Neural cell (in vitro differentiated cells): Measurements from ENCODE around the gene SPATA31C2. TPM values are rescaled to one million over a fixed set of nuclear protein-coding genes. Genes with fewer than 3 reads are reported as not detected.

Experiments
- H2AFZ ChIP-seq: fragments of 200-600, 300-800 bp; sonication (generic), shearing (Covaris generic); 2 replicates; pipeline ENCODE4 v1.6.0; 2014; ENCODE audit warnings: low read depth, mild to moderate bottlenecking, antibody characterized with exemption, low read length, moderate library complexity
- H3F3A ChIP-seq: fragments of 200-600 bp; shearing (Covaris generic); 2 replicates; pipeline ENCODE4 v1.6.1; 2016; ENCODE audit warnings: mild to moderate bottlenecking, moderate library complexity, mixed read lengths, antibody characterized with exemption, low read length; ENCODE audit not compliant: insufficient read depth, poor library complexity, severe bottlenecking
- H3K27ac ChIP-seq: fragments of 200-600, 300-800 bp; sonication (generic), shearing (Covaris generic); 2 replicates; pipeline ENCODE4 v1.5.1; 2014; ENCODE audit warnings: mild to moderate bottlenecking, low read length, moderate library complexity
- H3K27me3 ChIP-seq: fragments of 300-800, 200-600 bp; sonication (generic), shearing (Covaris generic); 2 replicates; pipeline ENCODE4 v1.6.0; 2014; ENCODE audit warnings: mild to moderate bottlenecking, low read depth, low read length, moderate library complexity; ENCODE audit not compliant: insufficient read depth
- H3K36me3 ChIP-seq: fragments of 300-800, 200-600 bp; sonication (generic), shearing (Covaris generic); 2 replicates; pipeline ENCODE4 v1.5.1; 2014; ENCODE audit warnings: mild to moderate bottlenecking, antibody characterized with exemption, low read length, moderate library complexity; ENCODE audit not compliant: insufficient read depth
- H3K4me2 ChIP-seq: fragments of 300-800, 200-600 bp; sonication (generic), shearing (Covaris generic); 2 replicates; pipeline ENCODE4 v1.6.0; 2014; ENCODE audit warnings: mild to moderate bottlenecking, low read length
- H3K4me3 ChIP-seq: fragments of 300-800, 200-600 bp; sonication (generic), shearing (Covaris generic); 2 replicates; pipeline ENCODE4 v1.5.1; 2014; ENCODE audit warnings: mild to moderate bottlenecking, low read length, moderate library complexity
- H3K79me2 ChIP-seq: fragments of 200-600 bp; shearing (Covaris generic); replicated peaks from 2 replicates; pipeline ENCODE4 v1.6.0; 2014; ENCODE audit warnings: mild to moderate bottlenecking, low read length, moderate library complexity; ENCODE audit not compliant: insufficient read depth
- H3K9ac ChIP-seq: fragments of 300-800, 200-600 bp; sonication (generic), shearing (Covaris generic); 2 replicates; pipeline ENCODE4 v1.6.1; 2016; ENCODE audit warnings: mild to moderate bottlenecking, low read length, mixed read lengths
- H3K9me2 ChIP-seq: fragments of 200-600 bp; shearing (Covaris generic); 2 replicates; pipeline ENCODE4 v1.6.1; 2016; ENCODE audit warnings: mild to moderate bottlenecking, low read length, mixed read lengths; ENCODE audit not compliant: insufficient read depth
- H3K9me3 ChIP-seq: fragments of 200-600, 300-800 bp; sonication (generic), shearing (Covaris generic); 2 replicates; pipeline ENCODE4 v1.6.1; 2016; ENCODE audit warnings: mild to moderate bottlenecking, mixed run types, low read length, moderate library complexity, mixed read lengths
- H4K20me1 ChIP-seq: fragments of 200-600 bp; shearing (Covaris generic); 2 replicates; pipeline ENCODE4 v1.6.1; 2016; ENCODE audit warnings: mild to moderate bottlenecking, mixed run types; ENCODE audit not compliant: insufficient read depth
- CTCF ChIP-seq: fragments of 450-650 bp; IDR thresholded peaks from 2 replicates; pipeline ENCODE4 v1.5.1; 2014; ENCODE audit warnings: antibody characterized with exemption, mild to moderate bottlenecking, moderate library complexity; ENCODE audit not compliant: poor library complexity, severe bottlenecking
- EP300 ChIP-seq: fragments of 450-650 bp; conservative IDR thresholded peaks from 2 replicates; pipeline ENCODE4 v1.6.1; 2014; ENCODE audit warnings: antibody characterized with exemption, mild to moderate bottlenecking, moderate library complexity; ENCODE audit not compliant: poor library complexity, severe bottlenecking
- EZH2 ChIP-seq: fragments of 200-600, 300-800 bp; shearing (Covaris generic), sonication (generic); IDR thresholded peaks from 2 replicates; pipeline ENCODE4 v1.6.1; 2014; ENCODE audit warnings: antibody characterized with exemption, low read length, borderline replicate concordance, mild to moderate bottlenecking; ENCODE audit not compliant: insufficient read depth, poor library complexity, severe bottlenecking
- MXI1 ChIP-seq: fragments of 450-650 bp; conservative IDR thresholded peaks from 2 replicates; pipeline ENCODE4 v1.6.1; 2014; ENCODE audit warnings: antibody characterized with exemption, mild to moderate bottlenecking; ENCODE audit not compliant: poor library complexity, severe bottlenecking
- POLR2AphosphoS5 ChIP-seq: IDR thresholded peaks from 2 replicates; pipeline ENCODE4 v1.6.1; 2012
- RAD21 ChIP-seq: fragments of 450-650 bp; conservative IDR thresholded peaks from 2 replicates; pipeline ENCODE4 v1.6.1; 2014; ENCODE audit warnings: antibody characterized with exemption, mild to moderate bottlenecking, moderate library complexity
- REST ChIP-seq: IDR thresholded peaks from 2 replicates; pipeline ENCODE4 v1.6.1; 2012; ENCODE audit warnings: borderline replicate concordance
- SMC3 ChIP-seq: fragments of 450-650 bp; conservative IDR thresholded peaks from 2 replicates; pipeline ENCODE4 v1.6.1; 2014; ENCODE audit warnings: antibody characterized with exemption, mild to moderate bottlenecking, moderate library complexity; ENCODE audit not compliant: poor library complexity
- TAF1 ChIP-seq: IDR thresholded peaks from 2 replicates; pipeline ENCODE4 v1.6.1; 2012; ENCODE audit warnings: low read depth
- polyA plus RNA-seq: library from polyadenylated mRNA; depleted of rRNA; stranded (reverse); fragments of >200 nt; gene quantifications from 2 replicates; pipeline ENCODE4 v1.2.3, GENCODE V29; 2014

SPATA31C2 gene
- polyA plus RNA-seq, 1 donor from 2014 or later, result not detected

- Histone ChIP-seq H2AFZ (no peak overlapping the region), H3K9me3 (no peaks in the 10 kb centered on the region), H3K79me2 (no peaks in the 10 kb centered on the region), H3K4me3 (no peak overlapping the region), H3K9me2 (no peaks in the 10 kb centered on the region), H3K4me2 (no peak overlapping the region), H3F3A (no peaks in the 10 kb centered on the region), H4K20me1 (no peaks in the 10 kb centered on the region), H3K27me3 (no peaks in the 10 kb centered on the region), H3K36me3 (no peaks in the 10 kb centered on the region), H3K9ac (no peak overlapping the region), H3K27ac (no peak overlapping the region)
- TF ChIP-seq SMC3 (peak; percentile 54), MXI1 (no peak), EZH2 (no peak), REST (no peak), POLR2AphosphoS5 (no peak), TAF1 (no peak), RAD21 (peak; percentile 45), CTCF (peak; percentile 44), EP300 (no peak)
These were observed 31.8 kb downstream of the SPATA31C2 start for GRCh38 chr9:88106492-88106891.

GRCh38 chr9:88092797-88093331 is 45.4 kb downstream of the SPATA31C2 start:
- no peaks in the 10 kb centered on the region for H3F3A ChIP-seq
- no peak overlapping the region for H3K9ac ChIP-seq
- no peaks in the 10 kb centered on the region for H3K79me2 ChIP-seq
- no peak overlapping the region for H3K4me3 ChIP-seq
- H4K20me1 ChIP-seq, result no peaks in the 10 kb centered on the region
- TF ChIP-seq POLR2AphosphoS5 (no peak), TAF1 (no peak), EZH2 (no peak)
- H3K9me3 ChIP-seq, result no peaks in the 10 kb centered on the region
- H3K27me3 ChIP-seq, result no peaks in the 10 kb centered on the region
- H3K9me2 ChIP-seq, result no peaks in the 10 kb centered on the region
- H2AFZ ChIP-seq, result no peak overlapping the region
- H3K4me2 ChIP-seq, result no peak overlapping the region
- no peak overlapping the region for H3K27ac ChIP-seq
- H3K36me3 ChIP-seq, result no peaks in the 10 kb centered on the region
